A673 (cell line): Measurements from ENCODE around the gene TOMM40L.

Experiments
- CTCF ChIP-seq: fragments of 300-800, 200-600 bp; sonication (generic); conservative IDR thresholded peaks from 2 replicates; pipeline ENCODE4 v1.5.1; 2017; ENCODE audit warnings: low read depth, mild to moderate bottlenecking, antibody characterized with exemption, low read length, moderate library complexity, mixed read lengths
- EZH2 ChIP-seq: fragments of 200-600 bp; sonication (generic); IDR thresholded peaks from 2 replicates; pipeline ENCODE4 v1.6.1; 2017; ENCODE audit warnings: borderline replicate concordance, low read depth, mild to moderate bottlenecking, mixed read lengths, antibody characterized with exemption, low read length; ENCODE audit not compliant: poor library complexity, severe bottlenecking

DNA sequence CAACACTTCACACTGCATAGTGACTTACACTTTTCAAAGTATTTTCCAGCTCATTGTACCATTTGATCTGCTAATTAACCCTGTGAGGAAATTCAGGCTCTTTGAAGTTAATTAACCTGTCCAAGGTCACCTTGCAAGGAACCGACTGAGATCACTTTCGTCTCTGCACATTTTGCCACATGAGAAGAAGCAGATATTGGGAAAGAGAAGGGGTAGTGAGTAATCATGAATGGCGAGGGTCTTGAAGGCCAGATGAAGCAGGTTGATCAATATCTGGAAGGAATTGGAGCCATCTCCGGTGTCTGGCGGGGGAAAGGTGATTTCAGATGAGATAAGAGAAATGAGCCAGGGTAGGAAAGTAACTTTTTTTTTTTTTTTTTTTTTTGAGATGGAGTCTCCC lies 5.9 kb upstream of the TOMM40L start:
- no peak for TF ChIP-seq CTCF
- no peak for TF ChIP-seq EZH2
